H1 (cell line): ENCODE results near the gene ADRA2B. TPM values are rescaled to one million over a fixed set of nuclear protein-coding genes. Genes with fewer than 3 reads are reported as not detected.

Experiments used
- CBX5 ChIP-seq: fragments of 300-800, 300-1000 bp; sonication (generic); IDR thresholded peaks from 2 replicates; pipeline ENCODE4 v1.7.1; 2016; ENCODE audit warnings: antibody characterized with exemption, low read length, low read depth
- CEBPB ChIP-seq: IDR thresholded peaks from 2 replicates; pipeline ENCODE4 v1.6.1; 2012; ENCODE audit warnings: low read depth, low read length
- GABPA ChIP-seq: IDR thresholded peaks from 2 replicates; pipeline ENCODE4 v1.6.1; 2011; ENCODE audit warnings: mild to moderate bottlenecking, low read length, moderate library complexity, borderline replicate concordance; ENCODE audit not compliant: insufficient read depth
- MAFK ChIP-seq: IDR thresholded peaks from 2 replicates; pipeline ENCODE4 v1.6.1; 2012; ENCODE audit warnings: low read depth, mild to moderate bottlenecking, improper control_type of control experiment, low read length
- RFX5 ChIP-seq: IDR thresholded peaks from 2 replicates; pipeline ENCODE4 v1.6.1; 2011; ENCODE audit warnings: low read depth, low read length, improper control_type of control experiment, borderline replicate concordance
- RNF2 ChIP-seq: fragments of 200-900, 300-1000 bp; sonication (generic); IDR thresholded peaks from 2 replicates; pipeline ENCODE4 v1.7.1; 2016; ENCODE audit warnings: borderline replicate concordance, low read depth, mild to moderate bottlenecking, antibody characterized with exemption, low read length; ENCODE audit not compliant: poor library complexity, severe bottlenecking; ENCODE audit errors: missing control alignments
- SIX5 ChIP-seq: IDR thresholded peaks from 2 replicates; pipeline ENCODE4 v1.6.1; 2011; ENCODE audit warnings: mild to moderate bottlenecking, low read depth, low read length
- SP1 ChIP-seq: IDR thresholded peaks from 2 replicates; pipeline ENCODE4 v1.6.1; 2011; ENCODE audit warnings: low read depth, low read length
- TBP ChIP-seq: IDR thresholded peaks from 2 replicates; pipeline ENCODE4 v1.6.1; 2011; ENCODE audit warnings: low read depth, low read length, improper control_type of control experiment
- polyA plus RNA-seq, 7 experiments: library from polyadenylated mRNA; depleted of rRNA in 3 of 7; stranded (reverse) in 5 of 7; unstranded in 2 of 7; fragments of >200 nt in 5 of 7; fragments of 200-250 nt in 2 of 7; gene quantifications; 1 replicate in 5 of 7; 2 replicates in 1 of 7; 4 replicates in 1 of 7; pipeline versions ENCODE4 v1.2.1 to v1.2.3, GENCODE V29; 2011 to 2013; ENCODE audit warnings: missing spikeins in 2 of 7, mixed read lengths in 2 of 7
- total RNA-seq: library from RNA; stranded (reverse); fragmentation: NEBNext Ultra II Directional; extraction: Animal tissue kit (Norgen Biotek cat#: 25700); gene quantifications from 2 replicates; pipeline ENCODE4 v1.2.1, GENCODE V29; 2021
- TF ChIP-seq, protein P1 (sequence below), 3 experiments: IDR thresholded peaks; 1 replicate in 2 of 3; 2 replicates in 1 of 3; pipeline versions ENCODE4 v1.5.1 to v1.6.1; 2011; ENCODE audit warnings: low read length in 3 of 3, mild to moderate bottlenecking in 3 of 3, inconsistent platforms in 2 of 3, low read depth in 1 of 3, moderate library complexity in 1 of 3; ENCODE audit not compliant: insufficient read depth in 1 of 3; ENCODE audit errors: control extremely low read depth in 1 of 3

ADRA2B gene
- total and polyA plus RNA-seq, 2 of the 8 experiments (the other 6 are each of a cell fraction or from before 2014, with no cell fraction given) = 5.8 to 6.5 TPM

- TF ChIP-seq TBP = no peak
- TF ChIP-seq RNF2 = no peak
- TF ChIP-seq, protein P1, sequence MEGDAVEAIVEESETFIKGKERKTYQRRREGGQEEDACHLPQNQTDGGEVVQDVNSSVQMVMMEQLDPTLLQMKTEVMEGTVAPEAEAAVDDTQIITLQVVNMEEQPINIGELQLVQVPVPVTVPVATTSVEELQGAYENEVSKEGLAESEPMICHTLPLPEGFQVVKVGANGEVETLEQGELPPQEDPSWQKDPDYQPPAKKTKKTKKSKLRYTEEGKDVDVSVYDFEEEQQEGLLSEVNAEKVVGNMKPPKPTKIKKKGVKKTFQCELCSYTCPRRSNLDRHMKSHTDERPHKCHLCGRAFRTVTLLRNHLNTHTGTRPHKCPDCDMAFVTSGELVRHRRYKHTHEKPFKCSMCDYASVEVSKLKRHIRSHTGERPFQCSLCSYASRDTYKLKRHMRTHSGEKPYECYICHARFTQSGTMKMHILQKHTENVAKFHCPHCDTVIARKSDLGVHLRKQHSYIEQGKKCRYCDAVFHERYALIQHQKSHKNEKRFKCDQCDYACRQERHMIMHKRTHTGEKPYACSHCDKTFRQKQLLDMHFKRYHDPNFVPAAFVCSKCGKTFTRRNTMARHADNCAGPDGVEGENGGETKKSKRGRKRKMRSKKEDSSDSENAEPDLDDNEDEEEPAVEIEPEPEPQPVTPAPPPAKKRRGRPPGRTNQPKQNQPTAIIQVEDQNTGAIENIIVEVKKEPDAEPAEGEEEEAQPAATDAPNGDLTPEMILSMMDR (IDR thresholded peaks at IDR 0.05; ENCODE audit: control extremely low read depth in 1 of 3, insufficient read depth in 1 of 3, low read depth in 1 of 3, low read length in 3 of 3) = no peak
- no peak for TF ChIP-seq SIX5
- no peak for TF ChIP-seq RFX5
- TF ChIP-seq CBX5 = no peak
- TF ChIP-seq MAFK = no peak
- TF ChIP-seq GABPA = no peak
- TF ChIP-seq SP1 = no peak
- no peak for TF ChIP-seq CEBPB
These were observed 10.2 kb downstream of the ADRA2B start (continued) for GRCh38 chr2:96105994-96106715.
